SK-N-SH treated with all-trans-retinoic acid at 6 μM for 48 hours (cell line): ENCODE data around the gene ENPP7.

Experiments used
- ARNTL ChIP-seq: fragments of 450-650 bp; formaldehyde crosslinking; IDR thresholded peaks from 2 replicates; pipeline ENCODE4 v1.5.0; 2020; ENCODE audit warnings: low read depth, mild to moderate bottlenecking, moderate library complexity, borderline replicate concordance
- CREB5 ChIP-seq: fragments of 250-450 bp; sonication (Bioruptor Pico); IDR thresholded peaks from 2 replicates; pipeline ENCODE4 v1.5.1; 2020; ENCODE audit warnings: low read depth, mild to moderate bottlenecking, moderate library complexity
- ISL1 ChIP-seq: fragments of 250-450 bp; sonication (Bioruptor Pico); IDR thresholded peaks from 2 replicates; pipeline ENCODE4 v2.1.2; 2022; ENCODE audit warnings: mild to moderate bottlenecking, moderate library complexity
- PATZ1 ChIP-seq: fragments of 250-450 bp; sonication (Bioruptor Pico); IDR thresholded peaks from 2 replicates; pipeline ENCODE4 v1.8.0; 2020; ENCODE audit warnings: mild to moderate bottlenecking, moderate library complexity, borderline replicate concordance
- SNAI2 ChIP-seq: fragments of 250-450 bp; sonication (Bioruptor Pico); IDR thresholded peaks from 2 replicates; pipeline ENCODE4 v1.5.0; 2020; ENCODE audit warnings: mild to moderate bottlenecking, moderate library complexity
- TOX ChIP-seq: fragments of 250-450 bp; sonication (Bioruptor Pico); IDR thresholded peaks from 2 replicates; pipeline ENCODE4 v1.8.0; 2021; ENCODE audit warnings: mild to moderate bottlenecking, moderate library complexity, borderline replicate concordance

- TF ChIP-seq TOX (CRISPR knock-in tag) (no peak), ARNTL (CRISPR knock-in tag) (no peak), CREB5 (CRISPR knock-in tag) (no peak), ISL1 (CRISPR knock-in tag) (no peak), PATZ1 (CRISPR knock-in tag) (no peak), SNAI2 (CRISPR knock-in tag) (no peak)
Measured at GRCh38 chr17:79745641-79746105, 14.9 kb downstream of the ENPP7 start.
